Measurements from ENCODE around the gene NUDT6.

The NUDT6 gene

DNA sequence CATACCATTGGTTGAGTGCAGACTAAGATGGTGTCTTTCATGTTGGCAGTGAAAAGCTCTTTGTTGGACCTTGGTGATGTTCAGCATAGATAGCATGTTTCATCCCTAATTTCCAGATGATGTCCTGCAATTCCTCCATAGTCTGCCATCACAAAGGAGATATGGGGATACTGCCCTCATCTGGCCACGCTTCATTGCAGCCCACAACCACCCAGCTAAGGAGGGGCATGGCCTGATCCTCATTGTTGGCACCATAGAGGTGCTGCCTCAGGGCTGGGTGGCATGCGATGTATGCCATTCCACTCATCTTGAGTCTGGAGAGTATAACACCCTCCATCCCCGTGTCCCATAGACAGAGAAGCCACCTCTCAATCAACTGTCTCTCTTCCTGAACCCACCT, 31.5 kb upstream of the NUDT6 start:
- no peak overlapping the region for H2AFZ ChIP-seq (ENCODE audit: low read length)
- H3K9me2 ChIP-seq (replicated peaks; ENCODE audit: low read depth, low read length) = no peaks in the 10 kb centered on the region
- H4K20me1 ChIP-seq (ENCODE audit: insufficient read depth, low read length, poor library complexity, severe bottlenecking) = no peaks in the 10 kb centered on the region
- no peaks in the 10 kb centered on the region for H3F3A ChIP-seq (ENCODE audit: low read depth)
- H3K79me2 ChIP-seq (ENCODE audit: insufficient read depth, low read length) = no peaks in the 10 kb centered on the region
- H3K9me3 ChIP-seq (ENCODE audit: insufficient read depth, low read depth, low read length) = no peaks in the 10 kb centered on the region
- no peaks in the 10 kb centered on the region for H3K27me3 ChIP-seq (ENCODE audit: insufficient read depth, low read length, poor library complexity, severe bottlenecking)
- H3K36me3 ChIP-seq (ENCODE audit: insufficient read depth, low read length) = peaks cover 52% of the 10 kb centered on the region; the same call in 1 of the 2 replicates
- no peak overlapping the region for H3K4me3 ChIP-seq (ENCODE audit: low read length, poor library complexity, severe bottlenecking)
- no peak overlapping the region for H3K9ac ChIP-seq (ENCODE audit: low read depth, low read length, poor library complexity, severe bottlenecking)
- no peak overlapping the region for H3K4me2 ChIP-seq (ENCODE audit: low read depth, low read length, poor library complexity, severe bottlenecking)
- TF ChIP-seq, protein P1, sequence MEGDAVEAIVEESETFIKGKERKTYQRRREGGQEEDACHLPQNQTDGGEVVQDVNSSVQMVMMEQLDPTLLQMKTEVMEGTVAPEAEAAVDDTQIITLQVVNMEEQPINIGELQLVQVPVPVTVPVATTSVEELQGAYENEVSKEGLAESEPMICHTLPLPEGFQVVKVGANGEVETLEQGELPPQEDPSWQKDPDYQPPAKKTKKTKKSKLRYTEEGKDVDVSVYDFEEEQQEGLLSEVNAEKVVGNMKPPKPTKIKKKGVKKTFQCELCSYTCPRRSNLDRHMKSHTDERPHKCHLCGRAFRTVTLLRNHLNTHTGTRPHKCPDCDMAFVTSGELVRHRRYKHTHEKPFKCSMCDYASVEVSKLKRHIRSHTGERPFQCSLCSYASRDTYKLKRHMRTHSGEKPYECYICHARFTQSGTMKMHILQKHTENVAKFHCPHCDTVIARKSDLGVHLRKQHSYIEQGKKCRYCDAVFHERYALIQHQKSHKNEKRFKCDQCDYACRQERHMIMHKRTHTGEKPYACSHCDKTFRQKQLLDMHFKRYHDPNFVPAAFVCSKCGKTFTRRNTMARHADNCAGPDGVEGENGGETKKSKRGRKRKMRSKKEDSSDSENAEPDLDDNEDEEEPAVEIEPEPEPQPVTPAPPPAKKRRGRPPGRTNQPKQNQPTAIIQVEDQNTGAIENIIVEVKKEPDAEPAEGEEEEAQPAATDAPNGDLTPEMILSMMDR (conservative IDR thresholded peaks at IDR 0.05; ENCODE audit: low read length) = no peak
- TF ChIP-seq EZH2phosphoT487 (IDR thresholded peaks at IDR 0.05; ENCODE audit: borderline replicate concordance) = no peak
- H3K4me1 ChIP-seq (ENCODE audit: insufficient read depth, low read length, poor library complexity, severe bottlenecking) = no peaks in the 10 kb centered on the region

DNA sequence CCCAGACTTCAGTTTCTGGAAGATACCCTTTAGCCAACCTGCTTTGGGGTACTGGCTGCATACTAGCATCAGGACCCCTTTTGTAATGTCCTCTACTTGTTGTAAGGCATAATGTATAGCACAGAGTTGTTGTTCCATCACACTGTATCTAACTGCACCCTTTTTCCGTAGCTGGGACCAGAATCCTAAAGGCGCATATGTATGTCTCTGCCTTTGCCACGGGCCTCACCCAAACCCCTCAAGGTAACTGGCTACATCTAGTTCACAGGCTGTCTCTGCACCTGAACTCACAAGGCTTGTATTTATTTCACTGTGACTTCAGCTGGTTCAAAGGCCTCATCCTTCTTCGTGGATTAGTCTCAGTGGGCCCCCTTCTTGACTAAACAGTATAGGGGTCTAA, 29.6 kb upstream of the NUDT6 start:
- Histone ChIP-seq H3F3A (ENCODE audit: low read depth) (no peaks in the 10 kb centered on the region), H3K4me2 (ENCODE audit: low read depth, low read length, poor library complexity, severe bottlenecking) (no peak overlapping the region), H3K4me1 (ENCODE audit: insufficient read depth, low read length, poor library complexity, severe bottlenecking) (no peaks in the 10 kb centered on the region), H4K20me1 (ENCODE audit: insufficient read depth, low read length, poor library complexity, severe bottlenecking) (no peaks in the 10 kb centered on the region), H3K36me3 (ENCODE audit: insufficient read depth, low read length) (peaks cover 66% of the 10 kb centered on the region; the same call in 1 of the 2 replicates), H3K4me3 (ENCODE audit: low read length, poor library complexity, severe bottlenecking) (no peak overlapping the region), H3K79me2 (ENCODE audit: insufficient read depth, low read length) (no peaks in the 10 kb centered on the region), H3K9me3 (ENCODE audit: insufficient read depth, low read depth, low read length) (no peaks in the 10 kb centered on the region), H3K27me3 (ENCODE audit: insufficient read depth, low read length, poor library complexity, severe bottlenecking) (no peaks in the 10 kb centered on the region), H3K9me2 (replicated peaks; ENCODE audit: low read depth, low read length) (no peaks in the 10 kb centered on the region), H2AFZ (ENCODE audit: low read length) (no peak overlapping the region), H3K9ac (ENCODE audit: low read depth, low read length, poor library complexity, severe bottlenecking) (no peak overlapping the region)
- TF ChIP-seq, protein P1 (conservative IDR thresholded peaks at IDR 0.05; ENCODE audit: low read length) = no peak
- TF ChIP-seq EZH2phosphoT487 (IDR thresholded peaks at IDR 0.05; ENCODE audit: borderline replicate concordance) = no peak

DNA sequence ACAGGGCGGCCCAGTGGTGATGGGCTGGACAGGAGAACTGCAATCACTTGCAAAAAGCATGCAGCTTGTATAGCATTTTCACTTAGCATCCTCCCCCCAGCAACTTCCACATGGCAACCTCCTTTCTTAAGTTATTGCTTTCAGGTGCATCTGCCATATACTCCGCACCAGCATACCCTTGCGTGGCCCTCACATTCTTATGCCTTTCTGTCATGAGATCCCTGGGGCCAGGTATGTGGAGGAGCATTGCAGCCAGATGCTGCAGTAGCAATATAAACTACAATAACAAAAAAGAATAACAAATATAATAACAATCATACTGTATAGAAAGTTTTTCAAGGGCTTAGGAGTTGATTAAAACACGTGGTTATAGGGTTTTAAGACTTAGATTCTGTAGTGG, 26.3 kb upstream of the NUDT6 start:
- TF ChIP-seq EZH2phosphoT487 (IDR thresholded peaks at IDR 0.05; ENCODE audit: borderline replicate concordance) = no peak
- TF ChIP-seq, protein P1 (conservative IDR thresholded peaks at IDR 0.05; ENCODE audit: low read length) = no peak
- no peaks in the 10 kb centered on the region for H3F3A ChIP-seq (ENCODE audit: low read depth)
- H3K9me3 ChIP-seq (ENCODE audit: insufficient read depth, low read depth, low read length) = no peaks in the 10 kb centered on the region
- H3K4me2 ChIP-seq (ENCODE audit: low read depth, low read length, poor library complexity, severe bottlenecking) = no peak overlapping the region
- H3K36me3 ChIP-seq (ENCODE audit: insufficient read depth, low read length) = peaks cover 68% of the 10 kb centered on the region; the same call in 1 of the 2 replicates
- no peaks in the 10 kb centered on the region for H3K79me2 ChIP-seq (ENCODE audit: insufficient read depth, low read length)
- H3K4me3 ChIP-seq (ENCODE audit: low read length, poor library complexity, severe bottlenecking) = no peak overlapping the region
- H3K9ac ChIP-seq (ENCODE audit: low read depth, low read length, poor library complexity, severe bottlenecking) = no peak overlapping the region
- H3K9me2 ChIP-seq (replicated peaks; ENCODE audit: low read depth, low read length) = no peaks in the 10 kb centered on the region
- no peak overlapping the region for H2AFZ ChIP-seq (ENCODE audit: low read length)
- no peaks in the 10 kb centered on the region for H4K20me1 ChIP-seq (ENCODE audit: insufficient read depth, low read length, poor library complexity, severe bottlenecking)
- no peaks in the 10 kb centered on the region for H3K27me3 ChIP-seq (ENCODE audit: insufficient read depth, low read length, poor library complexity, severe bottlenecking)
- no peaks in the 10 kb centered on the region for H3K4me1 ChIP-seq (ENCODE audit: insufficient read depth, low read length, poor library complexity, severe bottlenecking)

All from Loucy (cell line).